HFF-Myc (cell line): ENCODE results near the gene PRG3.

Experiments used
- DNase-seq: peaks from one replicate; pipeline ENCODE4 v3.0.0-alpha.2; 2011; ENCODE audit warnings: low read depth; ENCODE audit errors: extremely low read depth
- H3K4me3 ChIP-seq: replicated peaks from 2 replicates; pipeline ENCODE4 v1.5.1; 2011; ENCODE audit warnings: low read depth, mild to moderate bottlenecking, control low read depth, low read length
- CTCF ChIP-seq: IDR thresholded peaks from 2 replicates; pipeline ENCODE4 v1.5.1; 2012; ENCODE audit warnings: mild to moderate bottlenecking, low read depth, low read length, control low read depth; ENCODE audit errors: missing control alignments

PRG3 gene

GRCh38 chr11:57348052-57348451, 32.9 kb downstream of the PRG3 start:
- TF ChIP-seq CTCF = no peak
- no peak overlapping the region for H3K4me3 ChIP-seq
- no peak for DNase-seq

DNA sequence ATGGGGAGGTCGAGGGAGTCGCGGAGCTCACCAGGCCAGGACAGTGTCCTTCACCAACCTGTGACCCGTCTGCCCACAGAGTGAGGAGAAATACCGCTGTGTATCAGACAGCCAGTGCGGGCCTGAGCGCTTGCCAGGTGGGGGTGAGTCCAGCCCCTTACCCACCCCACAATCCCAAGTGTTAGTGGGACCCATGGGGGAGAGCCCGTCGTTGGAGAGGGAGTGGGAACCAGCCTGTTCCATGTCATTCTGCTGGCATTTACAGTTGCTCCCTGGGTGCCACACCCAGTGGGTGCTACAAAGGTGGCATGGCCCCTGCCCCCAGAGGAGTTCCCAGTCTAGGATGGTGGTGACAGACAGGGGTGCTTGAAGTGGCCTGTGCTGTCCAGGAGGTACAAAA, 33.6 kb downstream of the PRG3 start:
- no peak for DNase-seq
- TF ChIP-seq CTCF = no peak
- no peak overlapping the region for H3K4me3 ChIP-seq

DNA sequence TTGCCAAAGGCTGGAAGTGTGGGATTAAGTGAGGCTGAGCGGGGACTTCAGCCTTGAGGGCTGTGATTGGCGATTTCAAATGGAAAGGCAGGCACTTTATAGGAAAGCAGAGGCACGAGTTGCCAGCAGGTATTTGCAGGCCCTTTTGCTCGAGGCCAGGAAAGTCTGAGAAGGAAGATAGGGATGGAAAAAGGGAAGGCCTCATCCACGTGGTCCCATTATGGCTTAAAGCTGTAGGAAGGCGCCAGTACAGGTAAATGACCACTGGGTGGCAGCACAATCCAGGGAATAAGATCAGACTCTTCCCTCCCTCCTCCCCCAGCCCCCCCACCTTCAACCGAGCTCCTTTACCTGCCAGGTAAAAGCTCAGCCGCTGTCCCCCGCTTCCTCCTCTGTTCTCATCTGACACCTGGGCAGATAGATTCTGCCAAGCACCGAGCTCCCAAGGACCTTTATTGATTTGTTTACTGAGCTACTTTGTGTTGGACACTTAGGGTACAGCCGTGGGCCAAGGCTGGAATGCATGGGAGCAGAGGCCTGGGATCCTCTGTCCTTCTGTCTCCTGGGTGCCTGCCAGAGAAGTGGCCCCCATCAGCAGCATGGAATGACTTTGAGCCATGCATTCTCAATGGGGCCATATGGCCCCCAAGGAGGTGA, 35.3 kb downstream of the PRG3 start:
- no peak overlapping the region for H3K4me3 ChIP-seq
- peak; percentile 66 for DNase-seq
- TF ChIP-seq CTCF = peak; percentile 64

- no peak for TF ChIP-seq CTCF
- no peak overlapping the region for H3K4me3 ChIP-seq
- no peak for DNase-seq
These were observed 36.1 kb downstream of the PRG3 start for GRCh38 chr11:57344826-57345225.

DNA sequence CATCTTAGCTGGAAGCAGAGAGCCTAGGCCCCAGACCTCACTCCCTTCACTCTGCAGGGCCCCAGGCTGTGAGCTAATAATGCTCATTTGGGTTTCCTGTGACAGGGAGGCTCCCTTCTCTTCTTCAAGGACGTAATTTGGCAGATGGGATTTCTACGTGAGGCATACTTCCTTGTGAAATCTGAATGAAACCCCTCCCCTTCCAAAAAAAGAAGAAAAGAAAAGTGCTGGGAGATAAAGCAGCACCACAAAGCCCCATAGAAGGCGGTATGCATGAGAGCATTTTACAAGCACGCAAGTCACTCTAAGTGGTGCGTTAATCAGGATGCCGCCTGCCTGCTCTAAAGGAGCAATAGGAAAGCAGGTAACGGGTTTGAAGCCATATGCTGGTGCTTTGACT, 37.1 kb downstream of the PRG3 start:
- no peak for DNase-seq
- no peak for TF ChIP-seq CTCF
- no peak overlapping the region for H3K4me3 ChIP-seq

DNA sequence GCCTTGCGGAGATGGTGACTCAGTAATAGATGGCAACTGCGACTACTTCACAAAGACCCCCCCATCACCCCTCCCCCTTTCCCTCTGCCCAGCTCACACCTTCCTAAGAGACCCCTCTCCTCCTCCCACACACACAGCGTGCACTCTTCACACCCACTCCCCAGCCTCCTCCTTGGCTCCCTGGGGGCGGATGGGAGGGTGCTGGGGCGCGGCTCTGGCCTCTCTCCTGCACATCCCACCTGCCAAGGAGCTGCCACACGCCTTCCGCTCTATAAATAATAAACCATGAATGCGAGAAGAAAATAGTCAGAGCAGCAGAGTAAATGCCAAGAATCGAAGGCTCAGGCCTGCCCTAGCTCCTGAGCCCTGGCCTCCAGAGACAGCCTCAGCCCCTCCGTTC, 38.2 kb downstream of the PRG3 start:
- H3K4me3 ChIP-seq = no peak overlapping the region
- DNase-seq = no peak
- no peak for TF ChIP-seq CTCF

GRCh38 chr11:57341250-57341808, 39.6 kb downstream of the PRG3 start:
- no peak for DNase-seq
- H3K4me3 ChIP-seq = no peak overlapping the region
- no peak for TF ChIP-seq CTCF
